ENCODE measurements around the gene ABL2. TPM values are rescaled to one million over a fixed set of nuclear protein-coding genes. Genes with fewer than 3 reads are reported as not detected.

Gene ABL2
- total and polyA plus RNA-seq, 9 of the 15 experiments (the other 6 are each of a cell fraction or from before 2014, with no cell fraction given), result 1.4 to 15.0 (median 8.6) TPM

DNA sequence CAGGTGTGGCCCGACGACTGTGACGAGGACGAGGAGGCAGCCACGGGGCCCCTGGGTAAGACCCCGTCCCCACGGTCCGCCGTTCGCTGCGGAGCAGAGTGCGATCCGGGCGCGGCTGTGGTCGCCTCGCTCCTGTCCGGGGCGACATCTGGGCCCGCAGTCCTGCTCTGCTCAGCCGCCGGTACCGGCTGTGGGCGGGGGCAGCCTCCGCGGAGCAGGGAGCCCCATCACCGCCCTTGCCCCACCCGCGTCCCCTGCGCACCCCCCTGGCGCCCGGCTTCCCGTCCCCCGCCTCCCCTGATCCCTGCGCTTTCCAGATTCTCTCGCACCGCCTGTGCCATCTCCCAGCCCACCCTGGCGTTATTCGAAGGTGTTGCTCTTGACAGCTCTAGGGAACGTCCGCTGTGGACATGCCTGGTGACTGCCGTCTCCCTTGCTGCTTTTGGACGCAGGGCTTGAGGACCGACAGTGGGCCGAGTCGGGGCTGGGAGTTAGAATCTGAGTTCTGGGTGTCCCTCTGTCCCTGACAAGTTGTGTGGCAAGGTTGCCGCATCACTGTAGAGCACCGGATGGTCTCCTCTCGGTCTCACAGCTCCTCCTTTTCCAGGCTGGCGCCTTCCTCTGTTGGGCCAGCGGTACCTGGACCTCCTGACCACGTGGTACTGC lies 147.0 kb downstream of the ABL2 start (continued):
- TF ChIP-seq, protein P1, sequence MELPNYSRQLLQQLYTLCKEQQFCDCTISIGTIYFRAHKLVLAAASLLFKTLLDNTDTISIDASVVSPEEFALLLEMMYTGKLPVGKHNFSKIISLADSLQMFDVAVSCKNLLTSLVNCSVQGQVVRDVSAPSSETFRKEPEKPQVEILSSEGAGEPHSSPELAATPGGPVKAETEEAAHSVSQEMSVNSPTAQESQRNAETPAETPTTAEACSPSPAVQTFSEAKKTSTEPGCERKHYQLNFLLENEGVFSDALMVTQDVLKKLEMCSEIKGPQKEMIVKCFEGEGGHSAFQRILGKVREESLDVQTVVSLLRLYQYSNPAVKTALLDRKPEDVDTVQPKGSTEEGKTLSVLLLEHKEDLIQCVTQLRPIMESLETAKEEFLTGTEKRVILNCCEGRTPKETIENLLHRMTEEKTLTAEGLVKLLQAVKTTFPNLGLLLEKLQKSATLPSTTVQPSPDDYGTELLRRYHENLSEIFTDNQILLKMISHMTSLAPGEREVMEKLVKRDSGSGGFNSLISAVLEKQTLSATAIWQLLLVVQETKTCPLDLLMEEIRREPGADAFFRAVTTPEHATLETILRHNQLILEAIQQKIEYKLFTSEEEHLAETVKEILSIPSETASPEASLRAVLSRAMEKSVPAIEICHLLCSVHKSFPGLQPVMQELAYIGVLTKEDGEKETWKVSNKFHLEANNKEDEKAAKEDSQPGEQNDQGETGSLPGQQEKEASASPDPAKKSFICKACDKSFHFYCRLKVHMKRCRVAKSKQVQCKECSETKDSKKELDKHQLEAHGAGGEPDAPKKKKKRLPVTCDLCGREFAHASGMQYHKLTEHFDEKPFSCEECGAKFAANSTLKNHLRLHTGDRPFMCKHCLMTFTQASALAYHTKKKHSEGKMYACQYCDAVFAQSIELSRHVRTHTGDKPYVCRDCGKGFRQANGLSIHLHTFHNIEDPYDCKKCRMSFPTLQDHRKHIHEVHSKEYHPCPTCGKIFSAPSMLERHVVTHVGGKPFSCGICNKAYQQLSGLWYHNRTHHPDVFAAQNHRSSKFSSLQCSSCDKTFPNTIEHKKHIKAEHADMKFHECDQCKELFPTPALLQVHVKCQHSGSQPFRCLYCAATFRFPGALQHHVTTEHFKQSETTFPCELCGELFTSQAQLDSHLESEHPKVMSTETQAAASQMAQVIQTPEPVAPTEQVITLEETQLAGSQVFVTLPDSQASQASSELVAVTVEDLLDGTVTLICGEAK (IDR thresholded peaks at IDR 0.05), result no peak
- TF ChIP-seq, protein P1 (CRISPR knock-in tag; IDR thresholded peaks at IDR 0.05), result no peak
- TF ChIP-seq ZNF75A (CRISPR knock-in tag; IDR thresholded peaks at IDR 0.05), result no peak
- TF ChIP-seq SAFB2 (IDR thresholded peaks at IDR 0.05; ENCODE audit: borderline replicate concordance, low read depth, low read length, severe bottlenecking), result no peak
- TF ChIP-seq PHF21A (IDR thresholded peaks at IDR 0.05; ENCODE audit: borderline replicate concordance, low read depth), result no peak
- no peak for TF ChIP-seq RBFOX2 (IDR thresholded peaks at IDR 0.05; ENCODE audit: low read depth, low read length)
- TF ChIP-seq BRD4 (IDR thresholded peaks at IDR 0.05), result no peak
- TF ChIP-seq STAT5B (CRISPR knock-in tag; IDR thresholded peaks at IDR 0.05), result no peak
- no peak for TF ChIP-seq CCAR2 (IDR thresholded peaks at IDR 0.05; ENCODE audit: low read depth, low read length)
- no peak for TF ChIP-seq MTA2 (IDR thresholded peaks at IDR 0.05; ENCODE audit: low read depth)
- TF ChIP-seq PTRF (tag; IDR thresholded peaks at IDR 0.05), result no peak
- no peak for TF ChIP-seq RFX7 (CRISPR knock-in tag; IDR thresholded peaks at IDR 0.05)
- no peak for TF ChIP-seq ZNF23 (CRISPR knock-in tag; IDR thresholded peaks at IDR 0.05)
- no peak for TF ChIP-seq ETV5 (CRISPR knock-in tag; IDR thresholded peaks at IDR 0.05; ENCODE audit: low read depth)
